HCT116 (cell line): ENCODE data around the gene NAB2. TPM values are rescaled to one million over a fixed set of nuclear protein-coding genes. Genes with fewer than 3 reads are reported as not detected.

ENCODE experiments used
- ATAC-seq: fragments of 200-7000 bp; cut with Tn5 transposase; 2 replicates; pipeline ENCODE4 v1.9.1; 2020; ENCODE audit warnings: mild to moderate bottlenecking, moderate library complexity
- BruUV-seq: library from RNA; stranded (reverse); fragments of 400-500 nt; replicated peaks from 2 replicates; lab custom pipeline; 2021; lab: Mats Ljungman, UMichigan
- CTCF ChIA-PET: fragments of 300-600 bp; sonication (Branson Sonifier 250); formaldehyde crosslinking; loops from one replicate; lab custom pipeline; 2021; ENCODE audit warnings: antibody characterized with exemption; lab: Charles Lee
- POLR2A ChIA-PET: fragments of 300-600, 350-600 bp; sonication (Branson Sonifier 250); formaldehyde crosslinking; loops from one replicate; lab custom pipeline; 2021; ENCODE audit warnings: antibody characterized with exemption; lab: Charles Lee
- RAD21 ChIA-PET, 2 experiments: fragments of 300-600 bp; sonication (Branson Sonifier 250); formaldehyde crosslinking; loops; one replicate each; lab custom pipeline; 2023; ENCODE audit warnings: low total read pairs in 2 of 2; ENCODE audit not compliant: uncharacterized antibody in 2 of 2, unreplicated experiment in 2 of 2, low non-redundant PET in 1 of 2; lab: Charles Lee
- DNase-seq: peaks from one replicate; pipeline ENCODE4 v3.0.0-alpha.2; 2010; ENCODE audit warnings: low read depth, low spot score
- H2AFZ ChIP-seq: fragments of 200-600 bp; shearing (Covaris generic), sonication (generic); 2 replicates; pipeline ENCODE4 v1.6.1; 2017; ENCODE audit warnings: low read depth, mixed run types, mixed read lengths, antibody characterized with exemption, low read length; ENCODE audit not compliant: poor library complexity, severe bottlenecking
- H3K27ac ChIP-seq: 2 replicates; pipeline ENCODE4 v1.5.1; 2012; ENCODE audit warnings: low read depth, low read length
- H3K27me3 ChIP-seq: fragments of 200-600 bp; sonication (generic); 2 replicates; pipeline ENCODE4 v1.6.1; 2016; ENCODE audit warnings: mixed run types, low read length, mixed read lengths; ENCODE audit not compliant: insufficient read depth
- H3K36me3 ChIP-seq, 2 experiments: fragments of 200-500 bp in 1 of 2; fragments of 200-600 bp in 1 of 2; sonication (Bioruptor generic) in 1 of 2; sonication (generic) in 1 of 2; 2 replicates each; pipeline versions ENCODE4 v1.5.1 to v1.6.1; 2014 to 2016; ENCODE audit warnings: low read length in 2 of 2, inconsistent platforms in 1 of 2, mixed read lengths in 1 of 2, mixed run types in 1 of 2; ENCODE audit not compliant: insufficient read depth in 2 of 2, control insufficient read depth in 1 of 2
- H3K4me1 ChIP-seq, 2 experiments: fragments of 200-600 bp in 1 of 2; sonication (generic) in 1 of 2; 2 replicates each; pipeline versions ENCODE4 v1.5.1 to v1.6.1; 2012 to 2017; ENCODE audit warnings: low read length in 2 of 2, inconsistent platforms in 1 of 2, mild to moderate bottlenecking in 1 of 2, mixed read lengths in 1 of 2, mixed run types in 1 of 2, moderate library complexity in 1 of 2; ENCODE audit not compliant: insufficient read depth in 2 of 2, control insufficient read depth in 1 of 2
- H3K4me2 ChIP-seq: fragments of 200-600 bp; sonication (generic); 2 replicates; pipeline ENCODE4 v1.6.1; 2017; ENCODE audit warnings: mixed run types, low read length, mixed read lengths
- H3K4me3 ChIP-seq, 2 experiments: fragments of 200-600 bp in 1 of 2; sonication (generic) in 1 of 2; replicated peaks in 1 of 2; 2 replicates each; pipeline ENCODE4 v1.5.1; 2011 to 2016; ENCODE audit warnings: low read length in 2 of 2, control low read depth in 1 of 2, low read depth in 1 of 2, mild to moderate bottlenecking in 1 of 2, mixed read lengths in 1 of 2, mixed run types in 1 of 2
- H3K79me2 ChIP-seq: fragments of 200-600 bp; sonication (generic); 2 replicates; pipeline ENCODE4 v1.6.1; 2017; ENCODE audit warnings: mild to moderate bottlenecking, mixed run types, low read length, moderate library complexity, mixed read lengths; ENCODE audit not compliant: insufficient read depth
- H3K9ac ChIP-seq: fragments of 200-600 bp; sonication (generic); 2 replicates; pipeline ENCODE4 v1.6.1; 2016; ENCODE audit warnings: low read length, mixed read lengths
- H3K9me2 ChIP-seq: fragments of 200-600 bp; sonication (generic), shearing (Covaris generic); 2 replicates; pipeline ENCODE4 v1.6.1; 2017; ENCODE audit warnings: mixed run types, mild to moderate bottlenecking, moderate library complexity; ENCODE audit not compliant: insufficient read depth
- H3K9me3 ChIP-seq, 2 experiments: fragments of 200-500 bp in 1 of 2; fragments of 200-600 bp in 1 of 2; sonication (Bioruptor generic) in 1 of 2; sonication (generic) in 1 of 2; 2 replicates each; pipeline ENCODE4 v1.6.1; 2014 to 2017; ENCODE audit warnings: low read length in 2 of 2, mixed read lengths in 2 of 2, inconsistent platforms in 1 of 2, low read depth in 1 of 2, mild to moderate bottlenecking in 1 of 2, mixed run types in 1 of 2, moderate library complexity in 1 of 2; ENCODE audit not compliant: control insufficient read depth in 1 of 2, insufficient read depth in 1 of 2
- H4K20me1 ChIP-seq: fragments of 200-600 bp; sonication (generic), shearing (Covaris generic); 2 replicates; pipeline ENCODE4 v1.6.1; 2017; ENCODE audit warnings: mixed run types, mild to moderate bottlenecking, moderate library complexity; ENCODE audit not compliant: insufficient read depth
- CBX3 ChIP-seq: IDR thresholded peaks from 2 replicates; pipeline ENCODE4 v1.6.1; 2012; ENCODE audit warnings: low read depth
- EGR1 ChIP-seq: IDR thresholded peaks from 2 replicates; pipeline ENCODE4 v1.6.1; 2012; ENCODE audit warnings: low read depth
- ELF1 ChIP-seq: IDR thresholded peaks from 2 replicates; pipeline ENCODE4 v1.6.1; 2012; ENCODE audit warnings: low read depth, borderline replicate concordance
- EZH2 ChIP-seq: fragments of 200-600 bp; sonication (generic); IDR thresholded peaks from 2 replicates; pipeline ENCODE4 v1.6.1; 2017; ENCODE audit warnings: antibody characterized with exemption, mixed run types
- EZH2phosphoT487 ChIP-seq: fragments of 200-600 bp; IDR thresholded peaks from 2 replicates; pipeline ENCODE4 v1.6.1; 2018; ENCODE audit warnings: antibody characterized with exemption, borderline replicate concordance
- POLR2AphosphoS5 ChIP-seq: IDR thresholded peaks from 2 replicates; pipeline ENCODE4 v1.6.1; 2011; ENCODE audit warnings: mild to moderate bottlenecking, low read depth, low read length, moderate library complexity
- SP1 ChIP-seq: IDR thresholded peaks from 2 replicates; pipeline ENCODE4 v1.6.1; 2012; ENCODE audit warnings: low read depth
- ZFX ChIP-seq: fragments of 450-650 bp; IDR thresholded peaks from 2 replicates; pipeline ENCODE4 v1.6.1; 2017
- intact Hi-C: fragments of 100-400 bp; cut with micrococcal nuclease; formaldehyde crosslinking; loops from 2 replicates; pipeline ENCODE4 v1.10.0; 2022
- total RNA-seq: library from RNA; stranded (reverse); gene quantifications from one replicate; pipeline ENCODE4 v1.2.1, GENCODE V29; 2021; ENCODE audit not compliant: unreplicated experiment
- TF ChIP-seq, protein P1 (sequence below), 3 experiments: fragments of 200-600 bp in 1 of 3; sonication (generic) in 1 of 3; IDR thresholded peaks in 2 of 3; conservative IDR thresholded peaks in 1 of 3; 2 replicates each; pipeline ENCODE4 v1.5.1; 2012 to 2017; ENCODE audit warnings: low read depth in 2 of 3, low read length in 2 of 3, antibody characterized with exemption in 1 of 3, borderline replicate concordance in 1 of 3, control low read depth in 1 of 3, mild to moderate bottlenecking in 1 of 3, mixed read lengths in 1 of 3, mixed run types in 1 of 3, moderate library complexity in 1 of 3; ENCODE audit not compliant: insufficient read depth in 1 of 3
- TF ChIP-seq, protein P2 (sequence below): IDR thresholded peaks from 2 replicates; pipeline ENCODE4 v1.6.1; 2012; ENCODE audit warnings: low read depth
- TF ChIP-seq, protein P3 (sequence below): IDR thresholded peaks from 2 replicates; pipeline ENCODE4 v1.6.1; 2012

NAB2 gene
- total RNA-seq, 1 experiment from 2014 or later: 77.1 TPM

DNA sequence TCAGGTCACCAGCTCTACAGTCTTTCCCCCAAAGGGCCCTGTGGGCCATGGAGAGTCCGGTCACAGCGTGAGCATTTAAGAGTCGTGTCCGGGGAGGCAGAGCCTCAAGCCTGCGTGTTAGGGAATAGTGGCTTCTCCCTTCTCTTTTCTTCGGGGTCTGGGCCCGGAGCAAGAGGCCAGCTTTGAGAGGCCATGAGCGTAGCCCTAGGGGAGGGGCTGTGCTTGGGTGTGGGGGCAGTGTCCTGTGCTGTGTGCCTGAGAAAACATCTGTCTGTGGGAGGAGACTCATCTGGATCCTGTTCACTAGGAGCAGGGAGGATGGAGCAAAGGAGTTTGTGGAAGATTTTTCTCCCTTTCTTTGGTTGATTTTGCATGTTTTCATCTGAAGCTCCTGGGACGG is 53.2 kb downstream of the NAB2 start:
- H3K9ac ChIP-seq: no peak overlapping the region
- ChIA-PET POLR2A (interaction anchor here (1.1 kb wide), 1 partner anchor 14 kb away, joined by 4 read pairs; the partner anchor contains the start of gene LRP1), RAD21 (no interaction called here), CTCF (interaction anchor here (1.0 kb wide), 2 partner anchors 18 to 33 kb away, joined by 3 read pairs; no protein-coding TSS in a partner anchor)
- TF ChIP-seq CBX3: no peak
- TF ChIP-seq, protein P1, sequence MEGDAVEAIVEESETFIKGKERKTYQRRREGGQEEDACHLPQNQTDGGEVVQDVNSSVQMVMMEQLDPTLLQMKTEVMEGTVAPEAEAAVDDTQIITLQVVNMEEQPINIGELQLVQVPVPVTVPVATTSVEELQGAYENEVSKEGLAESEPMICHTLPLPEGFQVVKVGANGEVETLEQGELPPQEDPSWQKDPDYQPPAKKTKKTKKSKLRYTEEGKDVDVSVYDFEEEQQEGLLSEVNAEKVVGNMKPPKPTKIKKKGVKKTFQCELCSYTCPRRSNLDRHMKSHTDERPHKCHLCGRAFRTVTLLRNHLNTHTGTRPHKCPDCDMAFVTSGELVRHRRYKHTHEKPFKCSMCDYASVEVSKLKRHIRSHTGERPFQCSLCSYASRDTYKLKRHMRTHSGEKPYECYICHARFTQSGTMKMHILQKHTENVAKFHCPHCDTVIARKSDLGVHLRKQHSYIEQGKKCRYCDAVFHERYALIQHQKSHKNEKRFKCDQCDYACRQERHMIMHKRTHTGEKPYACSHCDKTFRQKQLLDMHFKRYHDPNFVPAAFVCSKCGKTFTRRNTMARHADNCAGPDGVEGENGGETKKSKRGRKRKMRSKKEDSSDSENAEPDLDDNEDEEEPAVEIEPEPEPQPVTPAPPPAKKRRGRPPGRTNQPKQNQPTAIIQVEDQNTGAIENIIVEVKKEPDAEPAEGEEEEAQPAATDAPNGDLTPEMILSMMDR (IDR thresholded peaks at IDR 0.05 in 2 of 3, conservative IDR thresholded peaks at IDR 0.05 in 1 of 3; ENCODE audit: borderline replicate concordance in 1 of 3, insufficient read depth in 1 of 3, low read depth in 2 of 3, low read length in 2 of 3): no peak
- TF ChIP-seq, protein P2, sequence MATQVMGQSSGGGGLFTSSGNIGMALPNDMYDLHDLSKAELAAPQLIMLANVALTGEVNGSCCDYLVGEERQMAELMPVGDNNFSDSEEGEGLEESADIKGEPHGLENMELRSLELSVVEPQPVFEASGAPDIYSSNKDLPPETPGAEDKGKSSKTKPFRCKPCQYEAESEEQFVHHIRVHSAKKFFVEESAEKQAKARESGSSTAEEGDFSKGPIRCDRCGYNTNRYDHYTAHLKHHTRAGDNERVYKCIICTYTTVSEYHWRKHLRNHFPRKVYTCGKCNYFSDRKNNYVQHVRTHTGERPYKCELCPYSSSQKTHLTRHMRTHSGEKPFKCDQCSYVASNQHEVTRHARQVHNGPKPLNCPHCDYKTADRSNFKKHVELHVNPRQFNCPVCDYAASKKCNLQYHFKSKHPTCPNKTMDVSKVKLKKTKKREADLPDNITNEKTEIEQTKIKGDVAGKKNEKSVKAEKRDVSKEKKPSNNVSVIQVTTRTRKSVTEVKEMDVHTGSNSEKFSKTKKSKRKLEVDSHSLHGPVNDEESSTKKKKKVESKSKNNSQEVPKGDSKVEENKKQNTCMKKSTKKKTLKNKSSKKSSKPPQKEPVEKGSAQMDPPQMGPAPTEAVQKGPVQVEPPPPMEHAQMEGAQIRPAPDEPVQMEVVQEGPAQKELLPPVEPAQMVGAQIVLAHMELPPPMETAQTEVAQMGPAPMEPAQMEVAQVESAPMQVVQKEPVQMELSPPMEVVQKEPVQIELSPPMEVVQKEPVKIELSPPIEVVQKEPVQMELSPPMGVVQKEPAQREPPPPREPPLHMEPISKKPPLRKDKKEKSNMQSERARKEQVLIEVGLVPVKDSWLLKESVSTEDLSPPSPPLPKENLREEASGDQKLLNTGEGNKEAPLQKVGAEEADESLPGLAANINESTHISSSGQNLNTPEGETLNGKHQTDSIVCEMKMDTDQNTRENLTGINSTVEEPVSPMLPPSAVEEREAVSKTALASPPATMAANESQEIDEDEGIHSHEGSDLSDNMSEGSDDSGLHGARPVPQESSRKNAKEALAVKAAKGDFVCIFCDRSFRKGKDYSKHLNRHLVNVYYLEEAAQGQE: no peak
- TF ChIP-seq ZFX: no peak
- TF ChIP-seq SP1: no peak
- TF ChIP-seq, protein P3, sequence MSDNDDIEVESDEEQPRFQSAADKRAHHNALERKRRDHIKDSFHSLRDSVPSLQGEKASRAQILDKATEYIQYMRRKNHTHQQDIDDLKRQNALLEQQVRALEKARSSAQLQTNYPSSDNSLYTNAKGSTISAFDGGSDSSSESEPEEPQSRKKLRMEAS: no peak
- TF ChIP-seq ELF1: no peak
- TF ChIP-seq POLR2AphosphoS5: no peak
- TF ChIP-seq EGR1: no peak
- TF ChIP-seq EZH2: no peak
- no peak for TF ChIP-seq EZH2phosphoT487
- DNase-seq: no peak
- no peaks in the 10 kb centered on the region for H3K27me3 ChIP-seq
- H3K27ac ChIP-seq: no peak overlapping the region
- no peak overlapping the region for H2AFZ ChIP-seq
- no peaks in the 10 kb centered on the region for H4K20me1 ChIP-seq
- H3K9me2 ChIP-seq: no peaks in the 10 kb centered on the region
- H3K4me2 ChIP-seq: no peak overlapping the region
- no peak for ATAC-seq
- H3K36me3 ChIP-seq: peaks cover 0 to 18% of the 10 kb centered on the region in 2 experiments; a peak in 2 of 4 replicates
- H3K4me3 ChIP-seq: no peak overlapping the region
- intact Hi-C loops: no loop called here
- no peaks in the 10 kb centered on the region for H3K79me2 ChIP-seq
- no TSS peak for BruUV-seq
- no peaks in the 10 kb centered on the region for H3K4me1 ChIP-seq
- H3K9me3 ChIP-seq: no peaks in the 10 kb centered on the region
